ENCODE data around the gene CMC2. TPM values are rescaled to one million over a fixed set of nuclear protein-coding genes. Genes with fewer than 3 reads are reported as not detected.

Gene CMC2
- total RNA-seq, 2 experiments from 2014 or later: 90.7 to 99.9 TPM

GRCh38 chr16:80986557-80986956 is 20.1 kb downstream of the CMC2 start:
- no peak for DNase-seq
- H3K9me3 Mint-ChIP-seq: no peaks in the 10 kb centered on the region
- peaks cover 20% of the 10 kb centered on the region for H3K4me1 Mint-ChIP-seq
- CTCF ChIA-PET: no interaction called here
- no peak overlapping the region for H3K27ac Mint-ChIP-seq
- H3K36me3 Mint-ChIP-seq (ENCODE audit: low read depth): peaks cover 35% of the 10 kb centered on the region
- H3K27me3 Mint-ChIP-seq: no peaks in the 10 kb centered on the region
- POLR2A ChIA-PET: no interaction called here
- no peak overlapping the region for H3K4me3 Mint-ChIP-seq

GRCh38 chr16:80985611-80986010 is 21.1 kb downstream of the CMC2 start:
- H3K4me1 Mint-ChIP-seq: peaks cover 18% of the 10 kb centered on the region
- no peak for DNase-seq
- H3K36me3 Mint-ChIP-seq (ENCODE audit: low read depth): peaks cover 34% of the 10 kb centered on the region
- CTCF ChIA-PET: interaction anchor here (1.0 kb wide), 1 partner anchor 11 kb away, joined by 9 read pairs; no protein-coding TSS in a partner anchor
- POLR2A ChIA-PET: interaction anchor here (0.7 to 1.0 kb wide), 2 partner anchors 24 to 88 kb away, joined by 3 read pairs; no protein-coding TSS in a partner anchor
- H3K27ac Mint-ChIP-seq: no peak overlapping the region
- H3K9me3 Mint-ChIP-seq: no peaks in the 10 kb centered on the region
- no peaks in the 10 kb centered on the region for H3K27me3 Mint-ChIP-seq
- H3K4me3 Mint-ChIP-seq: no peak overlapping the region

- H3K4me1 Mint-ChIP-seq: peaks cover 13% of the 10 kb centered on the region
- no peaks in the 10 kb centered on the region for H3K27me3 Mint-ChIP-seq
- ChIA-PET CTCF (no interaction called here), POLR2A (no interaction called here)
- no peaks in the 10 kb centered on the region for H3K9me3 Mint-ChIP-seq
- peaks cover 29% of the 10 kb centered on the region for H3K36me3 Mint-ChIP-seq (ENCODE audit: low read depth)
- H3K4me3 Mint-ChIP-seq: no peak overlapping the region
- DNase-seq: no peak
- H3K27ac Mint-ChIP-seq: no peak overlapping the region
Observed at GRCh38 chr16:80984124-80984892, 22.4 kb downstream of the CMC2 start.

- no peak for DNase-seq
- no peak overlapping the region for H3K27ac Mint-ChIP-seq
- no peak overlapping the region for H3K4me3 Mint-ChIP-seq
- no peaks in the 10 kb centered on the region for H3K27me3 Mint-ChIP-seq
- H3K4me1 Mint-ChIP-seq: peaks cover 13% of the 10 kb centered on the region
- POLR2A ChIA-PET: no interaction called here
- peaks cover 35% of the 10 kb centered on the region for H3K36me3 Mint-ChIP-seq (ENCODE audit: low read depth)
- CTCF ChIA-PET: no interaction called here
- H3K9me3 Mint-ChIP-seq: no peaks in the 10 kb centered on the region
Observed at GRCh38 chr16:80982646-80983045, 24.0 kb downstream of the CMC2 start.

- POLR2A ChIA-PET: no interaction called here
- no peak overlapping the region for H3K4me3 Mint-ChIP-seq
- no peaks in the 10 kb centered on the region for H3K9me3 Mint-ChIP-seq
- peaks cover 33% of the 10 kb centered on the region for H3K36me3 Mint-ChIP-seq (ENCODE audit: low read depth)
- DNase-seq: no peak
- H3K27me3 Mint-ChIP-seq: no peaks in the 10 kb centered on the region
- H3K27ac Mint-ChIP-seq: no peak overlapping the region
- CTCF ChIA-PET: no interaction called here
- peaks cover 4% of the 10 kb centered on the region for H3K4me1 Mint-ChIP-seq
Observed at GRCh38 chr16:80981103-80981502, 25.6 kb downstream of the CMC2 start.

- DNase-seq: no peak
- Mint-ChIP-seq H3K9me3 (no peaks in the 10 kb centered on the region), H3K4me1 (peaks cover 5% of the 10 kb centered on the region), H3K4me3 (no peak overlapping the region), H3K27ac (no peak overlapping the region), H3K27me3 (no peaks in the 10 kb centered on the region), H3K36me3 (ENCODE audit: low read depth) (peaks cover 44% of the 10 kb centered on the region)
- ChIA-PET POLR2A (no interaction called here), CTCF (no interaction called here)
Observed at GRCh38 chr16:80976946-80977345, 29.7 kb downstream of the CMC2 start.

- Mint-ChIP-seq H3K27me3 (no peaks in the 10 kb centered on the region), H3K9me3 (no peaks in the 10 kb centered on the region), H3K4me1 (peaks cover 5% of the 10 kb centered on the region), H3K4me3 (no peak overlapping the region), H3K36me3 (ENCODE audit: low read depth) (peaks cover 40% of the 10 kb centered on the region), H3K27ac (no peak overlapping the region)
- CTCF ChIA-PET: interaction anchor here (1.0 to 2.1 kb wide), 7 partner anchors 11 to 448 kb away, joined by 3 to 9 read pairs (median 4); partner anchors contain the start of gene ATMIN
- no peak for DNase-seq
- POLR2A ChIA-PET: interaction anchor here (1.3 to 1.9 kb wide), 2 partner anchors 19 to 61 kb away, joined by 3 to 6 read pairs; partner anchors contain the start of gene ATMIN
Observed at GRCh38 chr16:80974649-80975376, 31.9 kb downstream of the CMC2 start.

GRCh38 chr16:80973991-80974390 is 32.7 kb downstream of the CMC2 start:
- Mint-ChIP-seq H3K27me3 (no peaks in the 10 kb centered on the region), H3K36me3 (ENCODE audit: low read depth) (peaks cover 44% of the 10 kb centered on the region), H3K9me3 (no peaks in the 10 kb centered on the region), H3K27ac (no peak overlapping the region), H3K4me3 (no peak overlapping the region), H3K4me1 (peaks cover 5% of the 10 kb centered on the region)
- POLR2A ChIA-PET: interaction anchor here (1.9 kb wide), 1 partner anchor 19 kb away, joined by 6 read pairs; no protein-coding TSS in a partner anchor
- CTCF ChIA-PET: interaction anchor here (1.1 to 2.1 kb wide), 4 partner anchors 12 to 447 kb away, joined by 3 to 9 read pairs (median 4); no protein-coding TSS in a partner anchor
- no peak for DNase-seq

- Mint-ChIP-seq H3K27ac (no peak overlapping the region), H3K27me3 (no peaks in the 10 kb centered on the region)
- CTCF ChIA-PET: interaction anchor here (1.2 kb wide), 1 partner anchor 32 kb away, joined by 3 read pairs; no protein-coding TSS in a partner anchor
Observed at GRCh38 chr16:80972611-80973010, 34.1 kb downstream of the CMC2 start.

GRCh38 chr16:80971819-80972218 is 34.9 kb downstream of the CMC2 start:
- Mint-ChIP-seq H3K9me3 (no peaks in the 10 kb centered on the region), H3K36me3 (ENCODE audit: low read depth) (peaks cover 41% of the 10 kb centered on the region), H3K27ac (peak overlapping the region; percentile 30), H3K4me1 (peaks cover 5% of the 10 kb centered on the region), H3K27me3 (no peaks in the 10 kb centered on the region), H3K4me3 (no peak overlapping the region)
- ChIA-PET CTCF (interaction anchor here (1.2 kb wide), 1 partner anchor 33 kb away, joined by 3 read pairs; no protein-coding TSS in a partner anchor), POLR2A (no interaction called here)
- no peak for DNase-seq

More at GRCh38 chr16:80972611-80973010, 34.1 kb downstream of the CMC2 start:
- Mint-ChIP-seq H3K36me3 (ENCODE audit: low read depth) (peaks cover 46% of the 10 kb centered on the region), H3K9me3 (no peaks in the 10 kb centered on the region), H3K4me1 (peaks cover 5% of the 10 kb centered on the region), H3K4me3 (no peak overlapping the region)
- no peak for DNase-seq
- POLR2A ChIA-PET: interaction anchor here (1.0 kb wide), 1 partner anchor 63 kb away, joined by 3 read pairs; the partner anchor contains the start of gene ATMIN

GRCh38 chr16:80969114-80969484 is 37.6 kb downstream of the CMC2 start:
- CTCF ChIA-PET: no interaction called here
- H3K9me3 Mint-ChIP-seq: no peaks in the 10 kb centered on the region
- peaks cover 2% of the 10 kb centered on the region for H3K4me1 Mint-ChIP-seq
- POLR2A ChIA-PET: no interaction called here
- no peak for DNase-seq
- peaks cover 25% of the 10 kb centered on the region for H3K36me3 Mint-ChIP-seq (ENCODE audit: low read depth)
- no peak overlapping the region for H3K27ac Mint-ChIP-seq
- H3K4me3 Mint-ChIP-seq: no peak overlapping the region
- H3K27me3 Mint-ChIP-seq: no peaks in the 10 kb centered on the region

- Mint-ChIP-seq H3K4me3 (no peak overlapping the region), H3K36me3 (ENCODE audit: low read depth) (peaks cover 22% of the 10 kb centered on the region), H3K9me3 (peaks cover 3% of the 10 kb centered on the region), H3K27me3 (no peaks in the 10 kb centered on the region), H3K4me1 (no peaks in the 10 kb centered on the region), H3K27ac (no peak overlapping the region)
- POLR2A ChIA-PET: no interaction called here
- no peak for DNase-seq
- CTCF ChIA-PET: no interaction called here
Observed at GRCh38 chr16:80968386-80969113, 38.1 kb downstream of the CMC2 start.

- Mint-ChIP-seq H3K4me3 (no peak overlapping the region), H3K4me1 (no peaks in the 10 kb centered on the region), H3K27me3 (no peaks in the 10 kb centered on the region), H3K9me3 (peaks cover 3% of the 10 kb centered on the region), H3K27ac (no peak overlapping the region), H3K36me3 (ENCODE audit: low read depth) (peaks cover 20% of the 10 kb centered on the region)
- no peak for DNase-seq
- ChIA-PET CTCF (no interaction called here), POLR2A (no interaction called here)
Observed at GRCh38 chr16:80966617-80967016, 40.1 kb downstream of the CMC2 start.
